Measurements from ENCODE around the gene ICOS. TPM values are rescaled to one million over a fixed set of nuclear protein-coding genes. Genes with fewer than 3 reads are reported as not detected.

The ICOS gene
- total and polyA plus RNA-seq, 2 of the 8 experiments (the other 6 are each of a cell fraction or from before 2014, with no cell fraction given), result not detected

GRCh38 chr2:204004912-204005311, 68.3 kb downstream of the ICOS start (continued):
- TF ChIP-seq CHD7 (IDR thresholded peaks at IDR 0.05; ENCODE audit: insufficient replicate concordance, low read length), result no peak
- TF ChIP-seq EZH2 (IDR thresholded peaks at IDR 0.05; ENCODE audit: low read depth, low read length, severe bottlenecking), result no peak
- TF ChIP-seq, protein P1, sequence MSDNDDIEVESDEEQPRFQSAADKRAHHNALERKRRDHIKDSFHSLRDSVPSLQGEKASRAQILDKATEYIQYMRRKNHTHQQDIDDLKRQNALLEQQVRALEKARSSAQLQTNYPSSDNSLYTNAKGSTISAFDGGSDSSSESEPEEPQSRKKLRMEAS (IDR thresholded peaks at IDR 0.05), result no peak
- no peak for TF ChIP-seq JUND (IDR thresholded peaks at IDR 0.05; ENCODE audit: low read length)
- TF ChIP-seq CREB1 (IDR thresholded peaks at IDR 0.05), result no peak
- no peak for TF ChIP-seq RBBP5 (IDR thresholded peaks at IDR 0.05; ENCODE audit: borderline replicate concordance, low read depth, low read length)
- no peak for TF ChIP-seq POLR2A (IDR thresholded peaks at IDR 0.05; ENCODE audit: control extremely low read depth in 1 of 2, low read depth in 2 of 2, low read length in 2 of 2)
- TF ChIP-seq GABPA (IDR thresholded peaks at IDR 0.05; ENCODE audit: borderline replicate concordance, insufficient read depth, low read length), result no peak
- TF ChIP-seq SP1 (IDR thresholded peaks at IDR 0.05; ENCODE audit: low read depth, low read length), result no peak

All from H1 (cell line).